ENCODE results near the gene UGT2A2. TPM values are rescaled to one million over a fixed set of nuclear protein-coding genes. Genes with fewer than 3 reads are reported as not detected.
"Not testable (repeated sequence)": the region's sequence is repeated elsewhere in the genome, so short reads cannot be mapped to it uniquely, and the experiment has no call there.

Gene UGT2A2
- not detected for total RNA-seq
- not detected for polyA plus RNA-seq
- long read RNA-seq, donor 1 = 0 reads
- long read RNA-seq, donor 2 = 0 reads
- long read RNA-seq, donor 3 = 0 reads
- long read RNA-seq, donor 4 = 0 reads
- long read RNA-seq, donor 5 = 0 reads
- long read RNA-seq, donor 6 = 0 reads
- long read RNA-seq, donor 7 = 0 reads
- long read RNA-seq, donor 8 = 0 reads
- long read RNA-seq, donor 9 = 0 reads
- long read RNA-seq, donor 10 = 0 reads

DNA sequence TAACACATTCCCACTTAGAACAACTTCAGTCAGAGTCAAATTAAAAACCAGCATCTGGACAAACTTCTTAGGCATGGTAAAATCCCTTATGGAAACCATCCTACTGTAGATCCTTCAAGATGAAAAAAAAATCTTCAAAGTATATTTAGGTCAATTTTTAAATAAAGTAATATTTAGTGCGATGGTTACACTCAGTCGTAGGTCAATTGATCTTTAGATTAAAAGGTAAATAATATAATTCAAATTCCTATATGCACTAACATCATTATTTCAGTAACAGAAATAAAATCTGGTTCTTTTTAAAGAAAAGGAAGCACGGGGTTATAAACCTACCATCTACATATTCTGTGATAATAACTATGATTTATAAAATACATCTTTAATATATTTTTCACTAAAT lies at the start of gene UGT2A2:
UGT2A2 (minus strand) TSS at position 101 of the 400 bp plus-strand sequence; CDS start at position 99, 2 bp downstream.
- H3K4me1 ChIP-seq (replicated peaks in 1 of 2) = no peaks in the 10 kb centered on the region
- H3K4me3 ChIP-seq = no peak within 1 kb of the TSS
- intact Hi-C loops (cut with DNase I) = no loop called here
- WGBS, 4 donors = 87 to 91% (median 88%) methylated on average over 3 of the region's 3 CpGs
- H3K27me3 ChIP-seq = no peaks in the 10 kb centered on the region
- H3K36me3 ChIP-seq (replicated peaks in 1 of 2) = no peaks in the 10 kb centered on the region
- TF ChIP-seq, protein P1, sequence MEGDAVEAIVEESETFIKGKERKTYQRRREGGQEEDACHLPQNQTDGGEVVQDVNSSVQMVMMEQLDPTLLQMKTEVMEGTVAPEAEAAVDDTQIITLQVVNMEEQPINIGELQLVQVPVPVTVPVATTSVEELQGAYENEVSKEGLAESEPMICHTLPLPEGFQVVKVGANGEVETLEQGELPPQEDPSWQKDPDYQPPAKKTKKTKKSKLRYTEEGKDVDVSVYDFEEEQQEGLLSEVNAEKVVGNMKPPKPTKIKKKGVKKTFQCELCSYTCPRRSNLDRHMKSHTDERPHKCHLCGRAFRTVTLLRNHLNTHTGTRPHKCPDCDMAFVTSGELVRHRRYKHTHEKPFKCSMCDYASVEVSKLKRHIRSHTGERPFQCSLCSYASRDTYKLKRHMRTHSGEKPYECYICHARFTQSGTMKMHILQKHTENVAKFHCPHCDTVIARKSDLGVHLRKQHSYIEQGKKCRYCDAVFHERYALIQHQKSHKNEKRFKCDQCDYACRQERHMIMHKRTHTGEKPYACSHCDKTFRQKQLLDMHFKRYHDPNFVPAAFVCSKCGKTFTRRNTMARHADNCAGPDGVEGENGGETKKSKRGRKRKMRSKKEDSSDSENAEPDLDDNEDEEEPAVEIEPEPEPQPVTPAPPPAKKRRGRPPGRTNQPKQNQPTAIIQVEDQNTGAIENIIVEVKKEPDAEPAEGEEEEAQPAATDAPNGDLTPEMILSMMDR (IDR thresholded peaks at IDR 0.05) = no peak
- no peak for TF ChIP-seq POLR2A (IDR thresholded peaks at IDR 0.05)
- H3K9me3 ChIP-seq (replicated peaks in 1 of 3) = no peaks in the 10 kb centered on the region
- H3K27ac ChIP-seq = no peak within 1 kb of the TSS
- no peak for DNase-seq

DNA sequence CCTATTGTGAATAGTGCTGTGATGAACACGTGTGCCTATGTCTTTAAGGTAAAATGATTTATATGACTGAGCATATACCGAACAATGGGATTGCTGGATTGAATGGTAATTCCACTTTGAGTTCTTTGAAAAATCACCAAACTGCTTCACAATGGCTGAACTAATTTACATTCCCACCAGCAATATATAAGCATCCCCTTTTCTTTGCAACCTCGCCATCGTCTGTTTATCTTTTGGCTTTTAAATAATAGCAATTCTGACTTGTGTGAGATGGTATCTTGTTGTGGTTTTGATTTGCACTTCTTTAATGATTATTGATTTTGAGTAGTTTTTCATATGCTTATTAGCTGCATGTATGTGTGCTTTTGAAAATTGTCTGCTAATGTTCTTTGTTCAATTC lies 45.4 kb upstream of the UGT2A2 start:
- no peaks in the 10 kb centered on the region for H3K36me3 ChIP-seq (replicated peaks in 1 of 2)
- H3K27me3 ChIP-seq = no peaks in the 10 kb centered on the region
- TF ChIP-seq, protein P1 (IDR thresholded peaks at IDR 0.05) = no peak
- TF ChIP-seq POLR2A (IDR thresholded peaks at IDR 0.05) = no peak
- 61 to 73% (median 65%) methylated on average over 4 of the region's 4 CpGs for WGBS, 4 donors
- peaks cover 0 to 3% (median 0%) of the 10 kb centered on the region in 3 donors for H3K9me3 ChIP-seq (replicated peaks in 1 of 3)
- H3K4me1 ChIP-seq (replicated peaks in 1 of 2) = peaks cover 0 to 2% of the 10 kb centered on the region in 2 donors
- intact Hi-C loops (cut with DNase I) = loop anchor here (5.0 kb wide), 1 partner anchor 197 kb away; no protein-coding TSS in a partner anchor
- H3K4me3 ChIP-seq = no peak overlapping the region
- no peak for DNase-seq
- no peak overlapping the region for H3K27ac ChIP-seq

DNA sequence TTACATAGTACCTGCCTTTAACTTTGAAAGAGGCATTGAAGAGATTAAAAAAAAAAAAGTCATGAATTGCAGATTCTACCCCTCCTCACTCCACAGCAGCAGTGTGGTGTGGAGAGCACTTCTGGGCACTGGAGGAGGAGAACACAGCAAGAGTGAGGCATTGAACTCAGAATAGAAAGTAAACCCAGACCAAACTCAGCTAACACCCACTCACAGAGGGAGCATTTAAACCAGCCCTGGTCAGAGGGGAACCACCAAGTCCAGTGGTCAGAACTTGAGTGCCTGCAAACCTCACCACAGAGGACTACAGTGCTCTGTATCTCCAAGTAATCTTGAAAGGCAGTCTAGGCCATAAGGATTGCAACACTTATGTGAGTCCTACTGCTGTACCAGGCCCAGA lies 29.2 kb upstream of the UGT2A2 start:
- no peak for DNase-seq
- TF ChIP-seq, protein P1 (IDR thresholded peaks at IDR 0.05) = no peak
- no peak for TF ChIP-seq POLR2A (IDR thresholded peaks at IDR 0.05)
- intact Hi-C loops (cut with DNase I) = no loop called here

DNA sequence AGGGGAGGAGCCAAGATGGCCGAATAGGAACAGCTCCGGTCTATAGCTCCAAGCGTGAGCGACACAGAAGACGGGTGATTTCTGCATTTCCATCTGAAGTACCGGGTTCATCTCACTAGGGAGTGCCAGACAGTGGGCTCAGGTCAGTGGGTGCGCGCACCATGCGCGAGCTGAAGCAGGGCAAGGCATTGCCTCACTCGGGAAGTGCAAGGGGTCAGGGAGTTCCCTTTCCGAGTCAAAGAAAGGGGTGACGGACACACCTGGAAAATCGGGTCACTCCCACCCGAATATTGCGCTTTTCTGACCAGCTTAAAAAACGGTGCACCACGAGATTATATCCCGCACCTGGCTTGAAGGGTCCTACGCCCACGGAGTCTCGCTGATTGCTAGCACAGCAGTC lies 24.6 kb upstream of the UGT2A2 start:
- H3K4me3 ChIP-seq; H3K36me3 ChIP-seq (replicated peaks in 1 of 2); H3K9me3 ChIP-seq (replicated peaks in 1 of 3); H3K27ac ChIP-seq; intact Hi-C loops (cut with DNase I); H3K27me3 ChIP-seq; H3K4me1 ChIP-seq (replicated peaks in 1 of 2); DNase-seq: not testable (repeated sequence)
- WGBS, 4 donors = 82 to 94% (median 88%) methylated on average over 20 to 22 of the region's 22 CpGs

More for the DNA sequence above, 29.2 kb upstream of the UGT2A2 start:
- no peak overlapping the region for H3K27ac ChIP-seq
- no peaks in the 10 kb centered on the region for H3K27me3 ChIP-seq
- H3K4me3 ChIP-seq = no peak overlapping the region
- no peaks in the 10 kb centered on the region for H3K9me3 ChIP-seq (replicated peaks in 1 of 3)
- H3K4me1 ChIP-seq (replicated peaks in 1 of 2) = no peaks in the 10 kb centered on the region
- no peaks in the 10 kb centered on the region for H3K36me3 ChIP-seq (replicated peaks in 1 of 2)

DNA sequence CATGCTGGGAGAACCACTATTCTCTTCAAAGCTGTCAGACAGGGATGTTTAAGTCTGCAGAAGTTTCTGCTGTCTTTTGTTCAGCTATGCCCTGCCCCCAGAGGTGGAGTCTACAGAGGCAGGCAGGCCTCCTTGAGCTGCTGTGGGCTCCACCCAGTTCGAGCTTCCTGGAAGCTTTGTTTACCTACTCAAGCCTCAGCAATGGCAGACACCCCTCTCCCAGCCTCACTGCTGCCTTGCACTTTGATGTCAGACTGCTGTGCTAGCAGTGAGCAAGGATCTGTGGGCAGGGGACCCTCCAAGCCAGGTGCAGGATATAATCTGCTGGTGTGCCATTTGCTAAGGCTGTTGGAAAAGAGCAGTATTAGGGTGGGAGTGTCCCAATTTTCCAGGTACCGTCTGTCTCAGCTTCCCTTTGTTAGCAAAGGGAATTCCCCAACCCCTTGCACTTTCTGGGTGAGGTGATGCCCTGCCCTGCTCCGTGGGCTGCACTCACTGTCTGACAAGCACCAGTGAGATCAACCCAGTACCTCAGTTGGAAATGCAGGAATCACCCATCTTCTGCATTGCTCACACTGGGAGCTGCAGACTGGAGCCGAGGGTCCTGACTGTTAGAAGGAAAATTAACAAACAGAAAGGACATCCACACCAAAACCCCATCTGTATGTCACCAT lies 21.8 kb upstream of the UGT2A2 start:
- 56 to 84% (median 70%) methylated on average over 3 to 4 of the region's 4 CpGs for WGBS, 4 donors
- H3K27ac ChIP-seq; H3K4me1 ChIP-seq (replicated peaks in 1 of 2); H3K36me3 ChIP-seq (replicated peaks in 1 of 2); H3K4me3 ChIP-seq; H3K9me3 ChIP-seq (replicated peaks in 1 of 3); intact Hi-C loops (cut with DNase I); DNase-seq; H3K27me3 ChIP-seq: not testable (repeated sequence)
